ENCODE data around the gene PYGB.

PYGB gene

DNA sequence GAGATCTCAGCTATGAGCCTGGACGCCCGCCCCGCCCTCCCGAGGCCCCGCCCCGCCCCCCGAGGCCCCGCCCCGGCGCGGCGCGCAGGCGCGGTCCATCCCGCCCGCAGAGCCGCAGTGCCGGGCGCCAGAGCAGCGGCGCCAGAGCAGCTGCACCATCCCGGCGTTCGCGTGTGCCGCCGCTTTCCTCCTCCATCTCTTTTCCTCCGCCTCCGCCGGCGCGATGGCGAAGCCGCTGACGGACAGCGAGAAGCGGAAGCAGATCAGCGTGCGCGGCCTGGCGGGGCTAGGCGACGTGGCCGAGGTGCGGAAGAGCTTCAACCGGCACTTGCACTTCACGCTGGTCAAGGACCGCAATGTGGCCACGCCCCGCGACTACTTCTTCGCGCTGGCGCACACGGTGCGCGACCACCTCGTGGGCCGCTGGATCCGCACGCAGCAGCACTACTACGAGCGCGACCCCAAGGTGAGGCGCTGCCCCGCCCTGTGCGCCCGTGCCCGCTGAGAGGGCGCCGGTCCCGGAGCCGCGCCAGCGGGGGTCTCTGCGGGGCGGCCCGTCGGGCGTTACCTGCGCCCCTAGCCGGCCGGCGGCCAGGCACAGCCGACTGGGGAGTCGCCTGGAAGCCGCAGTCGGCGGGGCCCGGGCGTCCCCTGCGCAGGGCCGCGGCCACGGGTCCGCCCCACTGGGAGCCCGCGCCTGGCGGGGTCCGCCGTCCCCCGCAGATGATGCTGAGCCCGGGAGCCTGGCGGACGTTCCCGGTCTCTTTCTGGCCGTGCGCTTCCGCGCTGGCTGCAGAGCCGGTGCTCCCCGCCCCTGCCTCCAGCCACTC is at the start of gene PYGB:
Gene PYGB, plus strand, starts transcription at position 130 of the 830 bp plus-strand sequence. Its CDS starts 94 bp downstream, at position 224.
- TF ChIP-seq, protein P1, sequence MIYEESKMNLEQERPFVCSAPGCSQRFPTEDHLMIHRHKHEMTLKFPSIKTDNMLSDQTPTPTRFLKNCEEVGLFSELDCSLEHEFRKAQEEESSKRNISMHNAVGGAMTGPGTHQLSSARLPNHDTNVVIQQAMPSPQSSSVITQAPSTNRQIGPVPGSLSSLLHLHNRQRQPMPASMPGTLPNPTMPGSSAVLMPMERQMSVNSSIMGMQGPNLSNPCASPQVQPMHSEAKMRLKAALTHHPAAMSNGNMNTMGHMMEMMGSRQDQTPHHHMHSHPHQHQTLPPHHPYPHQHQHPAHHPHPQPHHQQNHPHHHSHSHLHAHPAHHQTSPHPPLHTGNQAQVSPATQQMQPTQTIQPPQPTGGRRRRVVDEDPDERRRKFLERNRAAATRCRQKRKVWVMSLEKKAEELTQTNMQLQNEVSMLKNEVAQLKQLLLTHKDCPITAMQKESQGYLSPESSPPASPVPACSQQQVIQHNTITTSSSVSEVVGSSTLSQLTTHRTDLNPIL (CRISPR knock-in tag; IDR thresholded peaks at IDR 0.05; ENCODE audit: low read depth), result no peak
- no peak for TF ChIP-seq ESRRG (CRISPR knock-in tag; IDR thresholded peaks at IDR 0.05)
- TF ChIP-seq ZFP3 (CRISPR knock-in tag; IDR thresholded peaks at IDR 0.05), result no peak
- TF ChIP-seq, protein P2, sequence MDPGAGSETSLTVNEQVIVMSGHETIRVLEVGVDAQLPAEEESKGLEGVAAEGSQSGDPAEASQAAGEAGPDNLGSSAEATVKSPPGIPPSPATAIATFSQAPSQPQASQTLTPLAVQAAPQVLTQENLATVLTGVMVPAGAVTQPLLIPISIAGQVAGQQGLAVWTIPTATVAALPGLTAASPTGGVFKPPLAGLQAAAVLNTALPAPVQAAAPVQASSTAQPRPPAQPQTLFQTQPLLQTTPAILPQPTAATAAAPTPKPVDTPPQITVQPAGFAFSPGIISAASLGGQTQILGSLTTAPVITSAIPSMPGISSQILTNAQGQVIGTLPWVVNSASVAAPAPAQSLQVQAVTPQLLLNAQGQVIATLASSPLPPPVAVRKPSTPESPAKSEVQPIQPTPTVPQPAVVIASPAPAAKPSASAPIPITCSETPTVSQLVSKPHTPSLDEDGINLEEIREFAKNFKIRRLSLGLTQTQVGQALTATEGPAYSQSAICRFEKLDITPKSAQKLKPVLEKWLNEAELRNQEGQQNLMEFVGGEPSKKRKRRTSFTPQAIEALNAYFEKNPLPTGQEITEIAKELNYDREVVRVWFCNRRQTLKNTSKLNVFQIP (CRISPR knock-in tag; IDR thresholded peaks at IDR 0.05; ENCODE audit: borderline replicate concordance, low read depth), result no peak
- TF ChIP-seq CSDC2 (CRISPR knock-in tag; IDR thresholded peaks at IDR 0.05), result no peak
- TF ChIP-seq TCF4 (CRISPR knock-in tag; IDR thresholded peaks at IDR 0.05; ENCODE audit: borderline replicate concordance), result no peak
- no peak for TF ChIP-seq ZC3H10 (CRISPR knock-in tag; IDR thresholded peaks at IDR 0.05)
- TF ChIP-seq ZNF8 (CRISPR knock-in tag; IDR thresholded peaks at IDR 0.05), result no peak
- TF ChIP-seq ISL1 (CRISPR knock-in tag; IDR thresholded peaks at IDR 0.05), result no peak
- TF ChIP-seq TOX (CRISPR knock-in tag; IDR thresholded peaks at IDR 0.05; ENCODE audit: borderline replicate concordance), result no peak
- no peak for TF ChIP-seq SNAI2 (CRISPR knock-in tag; IDR thresholded peaks at IDR 0.05)
- no peak for TF ChIP-seq ZNF565 (CRISPR knock-in tag; conservative IDR thresholded peaks at IDR 0.05; ENCODE audit: low read depth)
- TF ChIP-seq, protein P3, sequence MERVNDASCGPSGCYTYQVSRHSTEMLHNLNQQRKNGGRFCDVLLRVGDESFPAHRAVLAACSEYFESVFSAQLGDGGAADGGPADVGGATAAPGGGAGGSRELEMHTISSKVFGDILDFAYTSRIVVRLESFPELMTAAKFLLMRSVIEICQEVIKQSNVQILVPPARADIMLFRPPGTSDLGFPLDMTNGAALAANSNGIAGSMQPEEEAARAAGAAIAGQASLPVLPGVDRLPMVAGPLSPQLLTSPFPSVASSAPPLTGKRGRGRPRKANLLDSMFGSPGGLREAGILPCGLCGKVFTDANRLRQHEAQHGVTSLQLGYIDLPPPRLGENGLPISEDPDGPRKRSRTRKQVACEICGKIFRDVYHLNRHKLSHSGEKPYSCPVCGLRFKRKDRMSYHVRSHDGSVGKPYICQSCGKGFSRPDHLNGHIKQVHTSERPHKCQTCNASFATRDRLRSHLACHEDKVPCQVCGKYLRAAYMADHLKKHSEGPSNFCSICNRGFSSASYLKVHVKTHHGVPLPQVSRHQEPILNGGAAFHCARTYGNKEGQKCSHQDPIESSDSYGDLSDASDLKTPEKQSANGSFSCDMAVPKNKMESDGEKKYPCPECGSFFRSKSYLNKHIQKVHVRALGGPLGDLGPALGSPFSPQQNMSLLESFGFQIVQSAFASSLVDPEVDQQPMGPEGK (CRISPR knock-in tag; IDR thresholded peaks at IDR 0.05; ENCODE audit: borderline replicate concordance), result no peak
- TF ChIP-seq RARB (CRISPR knock-in tag; IDR thresholded peaks at IDR 0.05), result no peak
- TF ChIP-seq ARNTL (CRISPR knock-in tag; IDR thresholded peaks at IDR 0.05; ENCODE audit: borderline replicate concordance, low read depth), result no peak
- ATAC-seq, result peak; percentile 81

DNA sequence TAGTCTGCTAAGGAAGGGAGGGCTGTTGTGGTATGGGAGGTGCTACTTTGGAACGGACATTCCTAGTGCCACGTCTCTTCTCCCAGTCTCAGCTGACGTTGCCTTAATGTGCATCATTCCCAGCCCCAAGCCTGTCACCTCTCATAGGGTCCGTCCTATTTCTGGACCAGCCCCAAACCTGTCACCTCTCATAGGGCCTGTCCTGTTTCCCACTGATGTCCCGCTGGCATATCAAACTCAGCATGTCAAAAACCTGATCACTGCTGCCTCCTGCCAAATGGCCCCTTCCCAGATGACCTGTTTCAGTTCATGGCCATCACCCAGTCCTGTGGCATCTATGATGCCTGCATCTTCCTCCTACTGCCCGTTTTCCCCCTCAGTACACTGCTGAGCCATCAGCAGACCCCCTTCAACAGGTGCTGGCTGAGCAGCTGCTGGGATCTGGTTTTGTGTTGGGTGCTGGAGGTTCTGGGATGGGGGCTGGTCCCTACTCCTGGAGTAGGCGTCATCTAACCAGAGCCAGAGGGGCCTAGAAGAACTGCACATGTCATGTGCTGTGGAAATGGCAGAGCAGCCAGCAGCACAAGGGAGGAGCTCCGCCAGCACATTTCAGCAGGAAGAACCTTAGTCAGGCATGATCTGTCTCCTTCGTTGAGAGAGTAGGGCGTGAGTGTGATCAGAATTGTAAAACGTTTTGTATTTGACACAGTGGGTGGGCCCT is 49.1 kb upstream of the PYGB start:
- TF ChIP-seq ZNF70 (CRISPR knock-in tag; IDR thresholded peaks at IDR 0.05) (no peak), GLIS3 (CRISPR knock-in tag; IDR thresholded peaks at IDR 0.05) (no peak), OSR1 (CRISPR knock-in tag; IDR thresholded peaks at IDR 0.05) (no peak), ISL1 (CRISPR knock-in tag; IDR thresholded peaks at IDR 0.05) (no peak), CSDC2 (CRISPR knock-in tag; IDR thresholded peaks at IDR 0.05) (no peak), BACH2 (CRISPR knock-in tag; IDR thresholded peaks at IDR 0.05; ENCODE audit: borderline replicate concordance) (no peak), ESRRG (CRISPR knock-in tag; IDR thresholded peaks at IDR 0.05) (no peak), SNAI2 (CRISPR knock-in tag; IDR thresholded peaks at IDR 0.05) (no peak), PPARA (CRISPR knock-in tag; IDR thresholded peaks at IDR 0.05; ENCODE audit: borderline replicate concordance) (no peak), TOX (CRISPR knock-in tag; IDR thresholded peaks at IDR 0.05; ENCODE audit: borderline replicate concordance) (no peak), ZNF565 (CRISPR knock-in tag; conservative IDR thresholded peaks at IDR 0.05; ENCODE audit: low read depth) (no peak), ZFP30 (CRISPR knock-in tag; IDR thresholded peaks at IDR 0.05) (no peak), RARB (CRISPR knock-in tag; IDR thresholded peaks at IDR 0.05) (no peak), ZC3H10 (CRISPR knock-in tag; IDR thresholded peaks at IDR 0.05) (no peak)
- TF ChIP-seq, protein P1 (CRISPR knock-in tag; IDR thresholded peaks at IDR 0.05; ENCODE audit: low read depth), result no peak
- TF ChIP-seq, protein P4, sequence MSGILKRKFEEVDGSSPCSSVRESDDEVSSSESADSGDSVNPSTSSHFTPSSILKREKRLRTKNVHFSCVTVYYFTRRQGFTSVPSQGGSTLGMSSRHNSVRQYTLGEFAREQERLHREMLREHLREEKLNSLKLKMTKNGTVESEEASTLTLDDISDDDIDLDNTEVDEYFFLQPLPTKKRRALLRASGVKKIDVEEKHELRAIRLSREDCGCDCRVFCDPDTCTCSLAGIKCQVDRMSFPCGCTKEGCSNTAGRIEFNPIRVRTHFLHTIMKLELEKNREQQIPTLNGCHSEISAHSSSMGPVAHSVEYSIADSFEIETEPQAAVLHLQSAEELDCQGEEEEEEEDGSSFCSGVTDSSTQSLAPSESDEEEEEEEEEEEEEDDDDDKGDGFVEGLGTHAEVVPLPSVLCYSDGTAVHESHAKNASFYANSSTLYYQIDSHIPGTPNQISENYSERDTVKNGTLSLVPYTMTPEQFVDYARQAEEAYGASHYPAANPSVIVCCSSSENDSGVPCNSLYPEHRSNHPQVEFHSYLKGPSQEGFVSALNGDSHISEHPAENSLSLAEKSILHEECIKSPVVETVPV (CRISPR knock-in tag; IDR thresholded peaks at IDR 0.05), result no peak
- TF ChIP-seq, protein P5, sequence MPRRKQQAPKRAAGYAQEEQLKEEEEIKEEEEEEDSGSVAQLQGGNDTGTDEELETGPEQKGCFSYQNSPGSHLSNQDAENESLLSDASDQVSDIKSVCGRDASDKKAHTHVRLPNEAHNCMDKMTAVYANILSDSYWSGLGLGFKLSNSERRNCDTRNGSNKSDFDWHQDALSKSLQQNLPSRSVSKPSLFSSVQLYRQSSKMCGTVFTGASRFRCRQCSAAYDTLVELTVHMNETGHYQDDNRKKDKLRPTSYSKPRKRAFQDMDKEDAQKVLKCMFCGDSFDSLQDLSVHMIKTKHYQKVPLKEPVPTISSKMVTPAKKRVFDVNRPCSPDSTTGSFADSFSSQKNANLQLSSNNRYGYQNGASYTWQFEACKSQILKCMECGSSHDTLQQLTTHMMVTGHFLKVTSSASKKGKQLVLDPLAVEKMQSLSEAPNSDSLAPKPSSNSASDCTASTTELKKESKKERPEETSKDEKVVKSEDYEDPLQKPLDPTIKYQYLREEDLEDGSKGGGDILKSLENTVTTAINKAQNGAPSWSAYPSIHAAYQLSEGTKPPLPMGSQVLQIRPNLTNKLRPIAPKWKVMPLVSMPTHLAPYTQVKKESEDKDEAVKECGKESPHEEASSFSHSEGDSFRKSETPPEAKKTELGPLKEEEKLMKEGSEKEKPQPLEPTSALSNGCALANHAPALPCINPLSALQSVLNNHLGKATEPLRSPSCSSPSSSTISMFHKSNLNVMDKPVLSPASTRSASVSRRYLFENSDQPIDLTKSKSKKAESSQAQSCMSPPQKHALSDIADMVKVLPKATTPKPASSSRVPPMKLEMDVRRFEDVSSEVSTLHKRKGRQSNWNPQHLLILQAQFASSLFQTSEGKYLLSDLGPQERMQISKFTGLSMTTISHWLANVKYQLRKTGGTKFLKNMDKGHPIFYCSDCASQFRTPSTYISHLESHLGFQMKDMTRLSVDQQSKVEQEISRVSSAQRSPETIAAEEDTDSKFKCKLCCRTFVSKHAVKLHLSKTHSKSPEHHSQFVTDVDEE (CRISPR knock-in tag; IDR thresholded peaks at IDR 0.05), result no peak
- ATAC-seq, result no peak
